H9 (cell line): ENCODE measurements around the gene MGST1. TPM values are rescaled to one million over a fixed set of nuclear protein-coding genes. Genes with fewer than 3 reads are reported as not detected.

ENCODE experiments used
- DNase-seq: peaks from one replicate; pipeline ENCODE4 v3.0.0-alpha.2; 2017
- H2AFZ ChIP-seq: one replicate; pipeline ENCODE4 v1.6.1; 2013; ENCODE audit warnings: mild to moderate bottlenecking, low read length, control low read depth, moderate library complexity
- H2AK5ac ChIP-seq: 2 replicates; pipeline ENCODE4 v1.6.1; 2013; ENCODE audit warnings: low read length, control low read depth, mixed read lengths; ENCODE audit not compliant: insufficient read length
- H2BK120ac ChIP-seq: one replicate; pipeline ENCODE4 v1.6.1; 2013; ENCODE audit warnings: low read depth, mild to moderate bottlenecking, low read length, control low read depth, inconsistent platforms; ENCODE audit not compliant: poor library complexity, severe bottlenecking
- H2BK12ac ChIP-seq: 2 replicates; pipeline ENCODE4 v1.6.1; 2013; ENCODE audit warnings: low read length, control low read depth, mixed read lengths, low read depth; ENCODE audit not compliant: insufficient read length
- H2BK15ac ChIP-seq: 2 replicates; pipeline ENCODE4 v1.6.1; 2013; ENCODE audit warnings: low read depth, low read length, control low read depth
- H2BK20ac ChIP-seq: one replicate; pipeline ENCODE4 v1.6.1; 2013; ENCODE audit warnings: low read depth, mild to moderate bottlenecking, low read length, control low read depth, inconsistent platforms; ENCODE audit not compliant: poor library complexity, severe bottlenecking
- H2BK5ac ChIP-seq: 2 replicates; pipeline ENCODE4 v1.6.1; 2013; ENCODE audit warnings: low read length, control low read depth, mixed read lengths; ENCODE audit not compliant: insufficient read length
- H3K14ac ChIP-seq: 2 replicates; pipeline ENCODE4 v1.6.1; 2013; ENCODE audit warnings: low read length, control low read depth; ENCODE audit not compliant: insufficient read depth
- H3K18ac ChIP-seq: 2 replicates; pipeline ENCODE4 v1.6.1; 2013; ENCODE audit warnings: low read depth, mild to moderate bottlenecking, mixed read lengths, low read length, control low read depth; ENCODE audit not compliant: insufficient read length
- H3K23ac ChIP-seq: 2 replicates; pipeline ENCODE4 v1.6.1; 2013; ENCODE audit warnings: low read length, control low read depth, mixed read lengths, low read depth; ENCODE audit not compliant: insufficient read length
- H3K23me2 ChIP-seq: 2 replicates; pipeline ENCODE4 v1.6.1; 2013; ENCODE audit warnings: low read depth, mild to moderate bottlenecking, mixed read lengths, low read length, control low read depth; ENCODE audit not compliant: insufficient read length, poor library complexity, severe bottlenecking
- H3K27ac ChIP-seq: 2 replicates; pipeline ENCODE4 v1.5.1; 2013; ENCODE audit warnings: low read length, control low read depth, mixed read lengths, low read depth; ENCODE audit not compliant: insufficient read length
- H3K27me3 ChIP-seq: 2 replicates; pipeline ENCODE4 v1.6.1; 2013; ENCODE audit warnings: low read length, control low read depth, inconsistent platforms; ENCODE audit not compliant: insufficient read depth
- H3K4ac ChIP-seq: 2 replicates; pipeline ENCODE4 v1.6.1; 2013; ENCODE audit warnings: low read depth, mild to moderate bottlenecking, control low read depth, inconsistent platforms, low read length, moderate library complexity
- H3K4me1 ChIP-seq: 2 replicates; pipeline ENCODE4 v1.6.1; 2013; ENCODE audit warnings: low read length, control low read depth, inconsistent platforms; ENCODE audit not compliant: insufficient read depth
- H3K4me2 ChIP-seq: 2 replicates; pipeline ENCODE4 v1.6.1; 2013; ENCODE audit warnings: low read length, control low read depth, mixed read lengths; ENCODE audit not compliant: insufficient read length, insufficient read depth
- H3K56ac ChIP-seq: 2 replicates; pipeline ENCODE4 v1.6.1; 2013; ENCODE audit warnings: low read depth, mild to moderate bottlenecking, mixed read lengths, low read length, control low read depth; ENCODE audit not compliant: insufficient read length
- H3K79me1 ChIP-seq: 2 replicates; pipeline ENCODE4 v1.6.1; 2013; ENCODE audit warnings: low read depth, mild to moderate bottlenecking, moderate library complexity, low read length, control low read depth, inconsistent platforms; ENCODE audit not compliant: insufficient read depth, poor library complexity, severe bottlenecking
- H3K79me2 ChIP-seq: 2 replicates; pipeline ENCODE4 v1.6.1; 2013; ENCODE audit warnings: low read length, control low read depth, inconsistent platforms; ENCODE audit not compliant: insufficient read depth
- H3K9ac ChIP-seq: 2 replicates; pipeline ENCODE4 v1.6.1; 2013; ENCODE audit warnings: low read length, control low read depth, mixed read lengths; ENCODE audit not compliant: insufficient read length; ENCODE audit errors: extremely low read depth
- H3K9me3 ChIP-seq: one replicate; pipeline ENCODE4 v1.6.1; 2013; ENCODE audit warnings: low read depth, low read length, inconsistent platforms; ENCODE audit not compliant: control insufficient read depth
- H3T11ph ChIP-seq: one replicate; pipeline ENCODE4 v1.6.1; 2013; ENCODE audit warnings: mild to moderate bottlenecking, low read length, control low read depth, inconsistent platforms
- H4K20me1 ChIP-seq: one replicate; pipeline ENCODE4 v1.6.1; 2013; ENCODE audit not compliant: control insufficient read depth, insufficient read length, insufficient read depth
- H4K5ac ChIP-seq: 2 replicates; pipeline ENCODE4 v1.6.1; 2013; ENCODE audit warnings: low read depth, mild to moderate bottlenecking, mixed read lengths, low read length, control low read depth; ENCODE audit not compliant: insufficient read length
- H4K8ac ChIP-seq: replicated peaks from 2 replicates; pipeline ENCODE4 v1.6.1; 2013; ENCODE audit warnings: low read length, control low read depth, mixed read lengths, low read depth; ENCODE audit not compliant: insufficient read length
- H4K91ac ChIP-seq: 2 replicates; pipeline ENCODE4 v1.6.1; 2013; ENCODE audit warnings: low read depth, mild to moderate bottlenecking, moderate library complexity, mixed read lengths, low read length, control low read depth; ENCODE audit not compliant: insufficient read length
- H3K27ac Mint-ChIP-seq, 3 experiments: 2 replicates in 2 of 3; 3 replicates in 1 of 3; pipeline ENCODE4 v1.8.0; 2020 to 2021; ENCODE audit warnings: mixed read lengths in 3 of 3, mild to moderate bottlenecking in 1 of 3, moderate library complexity in 1 of 3
- H3K27me3 Mint-ChIP-seq: 2 replicates; pipeline ENCODE4 v1.8.0; 2021; ENCODE audit warnings: low read depth, mild to moderate bottlenecking, moderate library complexity, mixed read lengths
- H3K36me3 Mint-ChIP-seq, 3 experiments: 2 replicates in 2 of 3; 3 replicates in 1 of 3; pipeline ENCODE4 v1.8.0; 2020 to 2021; ENCODE audit warnings: low read depth in 3 of 3, mixed read lengths in 3 of 3; ENCODE audit not compliant: insufficient read depth in 1 of 3
- H3K4me1 Mint-ChIP-seq, 2 experiments: 2 replicates each; pipeline ENCODE4 v1.8.0; 2020; ENCODE audit warnings: mixed read lengths in 2 of 2
- H3K4me3 Mint-ChIP-seq, 2 experiments: 2 replicates in 1 of 2; 3 replicates in 1 of 2; pipeline ENCODE4 v1.8.0; 2020 to 2021; ENCODE audit warnings: mild to moderate bottlenecking in 2 of 2, mixed read lengths in 2 of 2, moderate library complexity in 1 of 2
- H3K9me3 Mint-ChIP-seq, 2 experiments: 2 replicates in 1 of 2; 3 replicates in 1 of 2; pipeline ENCODE4 v1.8.0; 2020; ENCODE audit warnings: mild to moderate bottlenecking in 2 of 2, mixed read lengths in 2 of 2, moderate library complexity in 1 of 2
- WGBS: extraction: QIAGEN DNeasy Blood & Tissue Kit; methylation state at CpG from one replicate; pipeline ENCODE4 v1.1.7; 2013; ENCODE audit warnings: missing lambda C conversion rate, low lambda C conversion rate, mixed read lengths; ENCODE audit not compliant: insufficient read length; ENCODE audit errors: extremely low coverage; 5-methylcytosine and 5-hydroxymethylcytosine counted together
- total RNA-seq: library from RNA; stranded (reverse); gene quantifications from 2 replicates; pipeline ENCODE4 v1.2.1, GENCODE V29; 2021
- TF ChIP-seq, protein P1 (sequence below): fragments of 200-600 bp; sonication (generic); conservative IDR thresholded peaks from 3 replicates; pipeline ENCODE4 v1.8.0; 2021; ENCODE audit warnings: antibody characterized with exemption, mild to moderate bottlenecking

Gene MGST1
- total RNA-seq, 1 experiment from 2014 or later: 235 TPM

- Histone ChIP-seq H2BK5ac (no peak overlapping the region), H4K8ac (no peak overlapping the region), H3K27me3 (no peaks in the 10 kb centered on the region; the same call in 1 of the 2 replicates), H3T11ph (no peak overlapping the region), H2AFZ (no peak overlapping the region), H3K9me3 (peaks cover 8% of the 10 kb centered on the region), H2BK20ac (no peak overlapping the region), H3K79me2 (no peaks in the 10 kb centered on the region), H3K4ac (no peak overlapping the region), H4K5ac (no peak overlapping the region), H2BK12ac (no peak overlapping the region), H2BK15ac (no peak overlapping the region), H3K9ac (no peak overlapping the region), H4K91ac (no peak overlapping the region), H2AK5ac (no peak overlapping the region), H4K20me1 (peaks cover 3% of the 10 kb centered on the region), H3K18ac (no peak overlapping the region), H3K56ac (no peak overlapping the region), H2BK120ac (no peak overlapping the region), H3K14ac (no peak overlapping the region), H3K4me1 (no peaks in the 10 kb centered on the region), H3K27ac (no peak overlapping the region), H3K79me1 (no peaks in the 10 kb centered on the region), H3K23me2 (no peaks in the 10 kb centered on the region), H3K23ac (no peak overlapping the region), H3K4me2 (no peak overlapping the region)
- DNase-seq: no peak
- Mint-ChIP-seq H3K9me3 (peaks cover 8 to 16% of the 10 kb centered on the region in 2 experiments; a peak in 4 of 5 replicates), H3K36me3 (peaks cover 5 to 22% (median 13%) of the 10 kb centered on the region in 3 experiments), H3K27me3 (no peaks in the 10 kb centered on the region), H3K27ac (peak overlapping the region in 1 of 3 experiments; percentile 10; a peak in 1 of 7 replicates), H3K4me1 (peaks cover 0 to 2% of the 10 kb centered on the region in 2 experiments; a peak in 1 of 4 replicates), H3K4me3 (no peak overlapping the region)
- WGBS: no CpG with 5 or more reads among the region's 4 CpGs
- TF ChIP-seq, protein P1, sequence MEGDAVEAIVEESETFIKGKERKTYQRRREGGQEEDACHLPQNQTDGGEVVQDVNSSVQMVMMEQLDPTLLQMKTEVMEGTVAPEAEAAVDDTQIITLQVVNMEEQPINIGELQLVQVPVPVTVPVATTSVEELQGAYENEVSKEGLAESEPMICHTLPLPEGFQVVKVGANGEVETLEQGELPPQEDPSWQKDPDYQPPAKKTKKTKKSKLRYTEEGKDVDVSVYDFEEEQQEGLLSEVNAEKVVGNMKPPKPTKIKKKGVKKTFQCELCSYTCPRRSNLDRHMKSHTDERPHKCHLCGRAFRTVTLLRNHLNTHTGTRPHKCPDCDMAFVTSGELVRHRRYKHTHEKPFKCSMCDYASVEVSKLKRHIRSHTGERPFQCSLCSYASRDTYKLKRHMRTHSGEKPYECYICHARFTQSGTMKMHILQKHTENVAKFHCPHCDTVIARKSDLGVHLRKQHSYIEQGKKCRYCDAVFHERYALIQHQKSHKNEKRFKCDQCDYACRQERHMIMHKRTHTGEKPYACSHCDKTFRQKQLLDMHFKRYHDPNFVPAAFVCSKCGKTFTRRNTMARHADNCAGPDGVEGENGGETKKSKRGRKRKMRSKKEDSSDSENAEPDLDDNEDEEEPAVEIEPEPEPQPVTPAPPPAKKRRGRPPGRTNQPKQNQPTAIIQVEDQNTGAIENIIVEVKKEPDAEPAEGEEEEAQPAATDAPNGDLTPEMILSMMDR: no peak
Measured at GRCh38 chr12:16389594-16389993, 42.1 kb downstream of the MGST1 start.
